NCI-H345 treated with DMSO at 0.1 percent for 48 hours (cell line): ENCODE measurements around the gene ADTRP.

Experiments
- DNase-seq: peaks from one replicate; lab custom pipeline; 2025; ENCODE audit not compliant: unreplicated experiment; lab: John Stamatoyannopoulos, UW

ADTRP gene

DNA sequence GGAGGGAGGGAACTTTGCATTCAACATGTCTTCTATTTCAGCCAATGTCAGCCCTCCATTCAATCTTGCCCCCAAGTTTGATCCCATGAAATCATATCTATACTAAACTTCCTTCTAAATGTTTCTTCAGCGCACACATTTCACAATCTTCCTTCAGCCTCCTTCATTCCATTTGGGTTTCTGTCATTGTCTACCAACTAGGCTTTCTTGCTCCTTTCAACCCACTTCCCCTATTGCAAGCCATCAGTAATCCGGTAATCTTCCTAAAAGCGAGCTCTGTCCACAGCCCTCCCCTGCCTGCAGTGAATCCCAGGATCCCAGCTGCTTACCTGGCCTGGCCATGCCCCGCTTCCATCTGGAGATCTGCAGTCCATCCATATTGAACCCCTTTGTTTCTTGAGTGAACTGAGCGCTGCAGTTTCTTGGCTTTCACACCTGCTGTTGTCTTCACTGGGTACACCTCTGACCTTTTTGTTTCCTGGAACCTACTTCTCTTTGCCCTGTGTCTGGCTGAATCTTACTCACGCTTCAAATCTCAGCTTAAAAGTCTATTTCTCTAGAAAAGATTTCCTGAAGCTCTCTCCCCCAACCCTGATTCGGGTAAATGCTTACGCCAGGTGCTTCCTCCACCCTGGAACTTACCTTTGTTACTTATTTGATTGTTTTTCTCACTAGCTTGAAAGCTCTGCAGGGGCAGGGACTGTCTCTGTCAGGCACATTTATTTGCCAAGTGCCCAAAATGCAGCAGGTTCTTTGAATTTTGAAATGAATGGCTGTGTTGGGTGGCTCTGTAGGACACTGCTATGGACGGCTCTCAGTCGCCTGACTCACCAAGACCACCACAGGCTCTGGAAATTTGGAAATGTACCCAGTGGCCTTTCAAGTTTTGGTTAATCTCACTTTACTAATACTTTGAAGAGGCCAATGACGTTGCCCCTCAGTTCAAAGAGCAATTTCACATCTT lies 50.3 kb downstream of the ADTRP start:
- DNase-seq = no peak

DNA sequence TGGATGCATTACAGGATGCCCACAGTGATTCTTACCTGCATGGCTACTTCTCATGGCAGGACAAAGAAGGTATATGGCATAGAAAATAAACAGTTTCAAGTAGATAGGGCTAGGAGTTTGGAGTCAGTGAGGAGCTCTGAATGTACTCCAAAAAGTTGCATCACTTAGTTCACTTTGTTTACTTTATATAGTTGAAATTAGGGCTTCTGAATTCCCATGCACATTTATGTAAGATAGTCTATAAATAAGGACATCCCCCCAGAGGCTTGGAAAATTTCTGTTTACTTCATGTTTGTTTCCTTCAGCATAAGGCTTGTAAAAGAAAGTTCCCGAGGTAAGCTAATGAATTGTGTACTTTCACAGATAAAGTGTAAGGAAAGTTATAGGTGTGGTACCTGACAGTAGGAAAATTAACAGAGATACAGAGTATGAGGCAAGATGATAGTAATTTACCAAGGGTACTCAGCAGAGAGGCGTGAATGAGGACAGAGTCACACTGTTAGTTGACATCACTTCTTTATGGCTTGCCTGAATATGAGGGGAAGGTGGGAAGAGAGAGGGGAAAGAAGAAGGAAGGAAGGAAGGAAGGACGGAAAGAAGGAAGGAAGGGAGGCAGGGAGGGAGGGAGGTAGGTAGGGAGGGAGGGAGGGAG lies 51.1 kb downstream of the ADTRP start:
- no peak for DNase-seq

DNA sequence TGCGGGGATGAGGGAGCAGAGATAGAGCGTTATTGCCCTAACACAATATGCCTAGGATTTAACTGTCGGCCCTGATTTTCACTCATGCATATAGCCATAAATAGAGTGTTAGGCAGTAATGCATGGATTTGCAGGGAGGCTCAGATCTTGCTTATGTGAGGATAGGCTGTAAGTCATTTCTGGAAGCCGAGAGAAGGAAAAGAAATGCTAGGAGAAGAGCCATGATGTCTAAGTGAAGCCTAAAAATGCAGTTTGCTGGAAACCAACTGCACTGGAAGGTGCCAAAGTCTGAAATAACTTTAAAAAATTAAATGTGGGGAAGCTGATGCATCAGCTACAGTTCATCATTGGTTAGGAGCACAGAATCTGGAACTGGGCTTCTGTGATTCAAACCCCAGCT lies 54.3 kb downstream of the ADTRP start:
- DNase-seq = no peak

DNA sequence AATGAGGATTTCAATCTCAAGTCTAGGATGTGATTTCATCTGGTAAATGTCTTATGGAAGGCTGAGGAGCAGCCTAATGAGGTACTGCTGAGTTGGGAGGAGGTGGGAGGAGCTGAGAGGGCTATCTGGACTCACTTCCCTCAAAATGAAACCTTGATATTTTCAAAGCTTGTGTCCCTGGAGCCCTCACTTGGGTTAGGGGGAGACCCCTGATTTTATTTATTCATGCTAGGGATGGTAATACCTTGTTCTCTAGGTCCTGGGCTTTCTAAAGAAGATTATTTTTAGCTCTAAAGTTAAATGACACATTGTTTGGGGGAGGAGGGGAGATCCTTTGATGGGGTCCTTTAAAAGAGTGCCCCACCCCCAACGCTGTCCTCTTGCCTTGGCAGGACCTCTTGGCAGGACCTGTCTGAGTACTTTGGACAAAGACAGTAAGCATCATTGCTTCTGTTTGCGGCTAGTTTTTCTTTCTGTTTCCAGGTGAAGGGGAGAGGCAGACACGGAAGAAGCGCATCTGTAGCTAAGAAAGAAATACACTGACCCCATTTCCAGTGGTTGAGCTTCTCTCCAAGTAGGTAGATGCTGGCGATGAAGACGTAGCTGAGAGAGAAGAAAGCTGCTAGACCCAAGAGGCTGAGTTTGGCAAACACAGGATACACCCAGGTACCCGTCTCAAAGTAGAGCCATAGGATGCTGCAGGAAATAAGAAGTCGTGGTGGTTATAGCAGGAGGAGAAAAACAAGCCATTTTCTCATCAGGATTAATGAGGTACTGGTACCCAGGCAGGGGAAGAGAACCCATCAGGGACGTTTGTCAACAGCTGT lies 55.6 kb downstream of the ADTRP start:
- DNase-seq = no peak

DNA sequence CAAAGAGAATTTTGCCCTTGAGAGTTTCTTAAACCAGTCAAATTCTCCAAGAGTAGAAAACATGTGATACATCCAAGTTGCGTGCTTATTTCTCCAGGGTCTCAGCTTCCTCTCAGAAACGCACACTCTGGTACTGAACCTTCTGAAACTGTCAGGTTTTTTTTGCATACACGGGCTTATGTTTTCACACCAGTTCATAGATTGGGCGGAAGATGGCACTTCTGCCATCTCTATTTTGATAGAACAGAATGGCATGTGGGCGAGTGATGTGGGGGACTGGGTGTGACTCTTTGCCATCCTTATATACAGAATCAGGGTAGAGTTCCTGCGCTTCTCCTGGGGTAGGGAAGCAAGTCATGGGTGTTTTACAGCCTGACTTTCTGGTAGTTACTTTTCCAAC lies 56.4 kb downstream of the ADTRP start:
- DNase-seq = no peak

DNA sequence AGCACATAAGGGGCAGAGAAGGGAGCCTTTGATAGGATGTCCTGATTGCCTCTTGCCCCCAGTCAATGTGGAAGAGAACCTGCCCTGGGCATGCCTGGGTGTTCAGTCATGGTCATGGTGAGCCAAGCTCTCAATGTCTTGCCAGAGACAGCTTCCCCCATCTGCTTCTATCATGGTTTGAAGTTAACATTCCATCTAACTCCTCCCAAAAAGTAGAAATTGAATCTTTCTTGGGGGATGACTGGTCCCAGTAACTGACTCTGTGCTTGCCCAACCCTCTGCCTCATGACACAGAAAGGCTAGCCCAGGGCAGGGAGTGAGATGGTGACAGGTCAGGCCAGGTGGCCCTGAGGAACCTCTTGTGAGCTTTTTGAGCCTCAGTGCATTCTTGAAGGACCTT lies 60.1 kb downstream of the ADTRP start:
- DNase-seq = no peak

DNA sequence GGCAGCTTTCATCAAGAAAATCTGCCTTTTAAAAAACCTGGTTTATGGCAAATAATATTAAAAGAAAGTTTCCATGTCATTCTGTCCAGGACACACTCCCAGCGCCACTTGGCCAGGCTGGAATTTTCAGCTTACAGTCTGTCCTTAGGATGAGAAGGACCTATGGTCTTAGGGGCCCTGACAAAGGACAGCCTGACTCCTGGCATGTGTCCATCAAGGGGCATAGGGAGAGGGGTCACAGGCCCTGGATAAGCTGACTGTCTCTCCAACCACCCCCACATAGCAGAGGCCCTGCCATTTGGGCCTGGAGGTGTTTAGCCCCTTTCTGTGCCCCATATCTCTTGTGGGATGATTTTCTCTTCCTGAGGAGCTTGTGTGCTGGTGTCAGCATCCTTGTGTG lies 60.6 kb downstream of the ADTRP start:
- no peak for DNase-seq

DNA sequence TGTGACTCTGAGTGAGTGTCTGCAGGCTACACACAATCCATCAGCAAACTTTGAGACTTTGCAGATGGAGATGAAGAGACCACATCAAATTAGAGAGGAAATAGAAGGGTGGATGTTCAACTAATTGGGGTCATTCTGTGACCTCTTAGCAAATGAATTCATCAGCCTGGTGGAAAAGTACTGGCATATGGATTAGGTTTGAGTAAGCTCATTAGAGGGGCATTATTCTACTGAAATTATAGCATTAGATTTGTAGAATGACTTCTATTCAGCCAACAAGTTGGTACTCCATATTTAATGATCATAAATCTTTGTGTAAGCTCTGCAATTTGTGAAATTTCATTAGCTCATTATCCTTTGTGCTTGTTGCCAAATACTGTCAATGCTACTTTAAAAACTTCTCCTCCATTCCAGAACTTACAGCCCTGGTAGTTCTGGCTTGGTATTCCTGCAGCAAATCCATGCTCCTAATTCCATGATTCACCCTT lies 63.8 kb downstream of the ADTRP start:
- no peak for DNase-seq

DNA sequence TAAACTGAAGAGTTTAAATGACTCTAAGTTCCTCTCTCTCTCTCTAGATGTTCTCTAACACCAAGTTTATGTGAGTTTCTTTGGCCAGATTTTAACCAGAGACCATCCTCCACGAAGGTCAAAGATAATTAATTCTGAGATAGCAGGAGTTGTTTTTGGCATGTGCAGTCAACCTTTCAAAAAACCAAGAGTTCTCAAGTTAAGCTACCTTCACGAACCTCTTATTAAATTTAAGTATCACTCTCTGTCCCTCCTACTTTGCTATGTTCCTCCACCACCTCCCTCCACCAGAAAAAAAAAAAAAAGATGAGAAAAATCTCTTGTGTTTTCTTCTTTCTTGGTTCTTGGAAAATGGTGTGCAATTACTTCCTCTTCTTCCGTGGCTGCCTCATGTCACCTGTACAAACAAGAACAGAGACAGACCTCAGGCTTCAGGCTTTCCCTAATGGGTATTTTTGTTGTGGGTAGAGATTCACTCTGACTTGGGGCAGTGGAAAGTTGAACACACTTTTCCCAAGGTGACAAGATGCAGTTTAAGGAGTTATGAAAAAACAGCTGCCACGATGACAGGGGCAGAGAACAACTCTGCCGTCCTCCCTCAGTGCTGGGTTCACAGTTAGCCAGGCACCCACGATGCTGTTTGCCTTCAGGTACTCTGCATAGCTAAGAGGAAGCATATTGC lies 64.3 kb downstream of the ADTRP start:
- DNase-seq = no peak

DNA sequence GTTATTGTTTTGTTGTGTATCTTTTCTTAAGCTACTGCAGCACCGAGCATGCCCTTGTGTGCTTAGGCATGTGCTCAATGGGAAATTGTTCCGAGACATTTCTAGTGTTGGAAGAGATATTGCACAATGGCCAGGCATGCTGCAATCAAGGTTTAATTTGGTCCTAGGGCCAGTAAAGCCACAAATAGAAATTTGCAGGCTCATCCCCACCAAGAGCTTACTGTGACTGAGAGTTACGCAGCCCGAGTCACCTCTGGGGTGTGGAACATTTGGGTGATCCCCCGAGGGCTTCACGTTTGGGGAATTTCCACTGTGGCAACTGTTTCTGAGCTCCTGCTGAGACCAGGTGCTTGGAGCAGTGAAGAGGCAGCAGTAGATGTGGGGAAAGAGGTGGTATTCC lies 65.8 kb downstream of the ADTRP start:
- no peak for DNase-seq

DNA sequence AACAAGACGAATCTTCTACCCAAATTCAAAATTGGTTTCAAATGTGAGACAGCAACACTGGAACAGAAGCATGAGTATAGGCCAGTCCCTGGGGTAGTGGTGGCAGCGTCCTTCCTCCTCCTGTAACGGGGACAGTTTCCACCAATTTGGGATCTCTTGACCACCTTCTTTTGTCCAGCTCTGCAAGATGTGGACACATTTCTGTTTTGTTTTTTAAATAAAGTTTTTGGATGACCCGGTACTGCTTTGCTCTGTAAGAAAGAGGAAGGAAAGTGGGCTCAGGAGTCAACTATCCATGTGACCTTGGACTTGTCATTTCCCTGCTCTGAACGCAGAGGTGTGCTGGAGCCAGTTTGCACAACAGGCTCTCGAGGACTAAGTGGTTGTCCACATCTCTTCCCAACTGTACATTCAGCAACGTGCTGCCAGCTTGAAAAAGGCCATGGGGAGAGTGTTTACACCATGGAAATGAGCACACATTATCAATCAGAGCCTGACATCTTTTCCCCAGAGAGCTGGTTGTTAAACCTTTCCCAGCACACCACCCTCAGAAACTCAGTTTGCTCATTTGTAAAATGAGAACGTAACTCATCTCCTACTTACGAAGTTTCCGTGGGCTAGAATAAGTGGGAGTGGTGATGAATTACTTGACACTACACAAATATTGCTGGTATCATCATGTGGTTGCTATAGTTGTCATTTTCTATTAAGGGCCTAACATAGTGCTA lies 66.5 kb downstream of the ADTRP start:
- no peak for DNase-seq

DNA sequence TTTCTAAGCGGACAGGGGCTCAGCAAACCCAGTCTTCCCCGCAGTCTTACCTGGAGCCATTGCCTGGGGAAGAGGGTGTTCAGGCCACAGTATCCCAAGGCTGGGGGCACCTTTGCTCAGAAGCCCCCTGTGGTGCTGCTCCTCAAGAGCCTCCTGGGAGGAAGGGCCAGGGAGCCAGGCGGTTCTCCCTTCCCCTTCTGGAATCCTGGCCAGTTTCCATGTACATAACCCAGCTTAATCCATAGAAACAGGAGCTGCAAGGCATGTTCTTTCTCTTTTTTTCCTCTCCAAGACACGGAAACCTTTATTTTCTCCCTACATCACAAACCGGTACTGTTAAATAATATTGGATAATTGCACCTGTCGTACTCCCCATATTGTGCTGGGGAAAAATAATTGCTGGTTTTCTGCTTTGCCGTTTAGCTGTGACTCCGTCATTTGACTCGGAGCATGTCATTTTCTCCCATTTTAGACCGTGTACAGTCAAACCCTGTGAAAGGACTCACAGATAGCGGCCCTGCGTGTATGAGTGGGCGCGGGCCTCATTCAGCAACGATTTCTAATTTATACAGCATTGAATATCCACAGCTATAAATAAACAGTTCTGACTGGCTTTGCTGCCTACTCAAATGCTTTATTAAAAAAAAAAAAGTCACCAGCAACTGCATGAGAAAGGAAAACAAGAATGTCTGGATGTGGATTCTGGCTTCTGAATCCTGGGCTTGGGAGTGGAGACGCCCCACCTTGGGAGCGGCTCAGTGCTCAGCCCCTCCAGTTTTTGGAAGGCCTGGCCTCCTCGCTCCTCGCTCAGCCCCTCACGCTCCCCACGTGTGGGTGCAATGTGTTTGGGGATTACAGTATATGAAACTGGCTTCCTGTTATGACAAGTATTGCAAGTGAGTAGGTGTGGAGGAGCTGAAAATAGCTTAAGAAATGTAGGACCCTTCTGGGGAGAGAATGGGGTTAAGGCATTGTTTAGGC lies 67.3 kb downstream of the ADTRP start:
- no peak for DNase-seq

DNA sequence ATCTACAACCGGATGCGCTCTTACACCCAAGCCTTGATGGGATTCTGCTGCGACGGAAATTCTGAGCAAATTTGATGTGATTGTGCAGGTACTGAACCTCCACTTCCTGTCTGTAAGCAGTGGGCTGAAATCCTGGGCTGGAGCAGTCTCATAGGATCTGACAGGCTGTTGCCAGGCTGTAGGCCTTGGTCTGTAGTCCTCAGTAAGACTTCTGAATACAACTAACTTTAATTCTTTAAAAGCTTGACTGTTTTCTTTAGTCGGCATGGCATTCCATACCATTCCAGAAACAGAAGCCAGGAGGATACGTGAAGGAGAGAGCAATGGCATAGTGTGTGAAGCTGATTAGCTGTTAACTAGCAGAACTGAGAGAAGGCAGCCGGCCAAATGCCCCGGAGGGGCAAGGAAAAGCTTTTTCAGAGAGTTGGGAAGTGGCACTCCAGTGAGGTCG lies 68.3 kb downstream of the ADTRP start:
- no peak for DNase-seq

DNA sequence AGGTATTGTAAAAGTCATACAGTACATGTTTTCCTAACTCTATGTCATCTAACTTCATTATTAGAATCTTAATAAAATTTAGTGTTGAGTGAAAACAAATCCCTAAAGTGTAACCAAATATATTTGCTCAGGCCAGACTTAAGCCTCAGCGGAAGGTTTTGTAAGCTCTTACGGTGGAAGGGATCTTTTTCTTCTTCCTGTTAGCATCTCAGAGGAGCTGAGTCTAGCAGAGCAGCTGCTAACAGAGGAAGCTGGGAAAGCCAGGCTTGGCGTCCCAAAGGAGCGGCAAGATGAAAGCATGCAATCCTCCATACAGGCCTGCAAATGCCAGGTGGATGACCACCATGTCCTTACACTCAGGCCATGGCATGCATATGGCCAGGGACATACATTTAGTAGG lies 72.4 kb downstream of the ADTRP start:
- DNase-seq = no peak

DNA sequence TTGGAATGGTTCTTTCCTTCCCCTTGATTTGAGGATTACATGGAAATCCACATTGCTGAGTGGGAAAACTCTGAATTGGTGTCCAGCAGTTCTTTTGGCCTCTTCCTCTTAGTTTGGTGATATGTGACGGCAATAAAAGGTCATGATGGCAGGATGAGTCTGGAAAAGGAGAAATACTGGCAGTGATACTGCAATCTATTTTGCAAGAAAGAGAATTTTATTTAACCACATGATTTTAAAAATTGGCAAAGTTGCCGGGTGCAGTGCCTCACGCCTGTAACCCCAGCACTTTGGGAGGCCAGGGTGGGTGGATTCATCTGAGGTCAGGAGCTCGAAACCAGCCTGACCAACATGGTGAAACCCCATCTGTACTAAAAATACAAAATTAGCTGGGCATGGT lies 73.1 kb downstream of the ADTRP start:
- no peak for DNase-seq

DNA sequence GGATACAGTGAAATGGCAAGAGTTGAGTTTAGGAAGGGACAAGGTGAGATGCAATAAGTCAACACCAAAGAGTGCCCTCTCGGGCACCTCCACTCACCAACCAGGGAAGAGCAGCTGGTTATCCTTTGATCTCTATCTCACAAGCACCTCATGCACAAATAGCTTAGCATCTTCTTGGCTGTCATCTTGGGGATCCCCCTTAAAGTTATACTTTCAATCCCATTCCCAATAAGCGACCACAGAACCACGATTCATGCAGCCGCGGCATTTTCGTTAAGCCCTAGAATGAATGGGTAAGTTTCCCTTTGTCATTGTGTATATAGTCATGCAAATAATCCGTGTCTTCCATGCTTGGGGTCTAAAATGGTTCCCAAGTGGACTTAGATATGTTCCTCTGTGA lies 73.5 kb downstream of the ADTRP start:
- DNase-seq = no peak

DNA sequence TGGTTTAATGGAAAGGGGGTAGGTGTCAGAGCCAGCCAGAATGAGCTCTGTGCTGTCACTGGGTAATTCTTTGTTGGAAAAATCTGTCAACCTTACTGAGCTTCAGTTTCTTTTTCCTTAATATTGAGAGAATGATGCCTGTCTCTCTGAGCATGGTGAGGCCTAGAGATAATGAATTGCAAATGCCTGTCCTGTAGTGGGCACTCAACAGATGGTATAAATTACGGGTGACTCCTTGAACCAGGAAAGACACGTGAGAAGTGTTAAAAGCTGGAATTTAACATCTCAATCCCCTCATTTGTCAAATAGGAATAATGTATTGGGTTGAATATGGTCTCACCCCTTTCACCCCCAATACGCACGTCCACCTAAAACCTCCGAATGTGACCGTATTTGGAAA lies 74.9 kb downstream of the ADTRP start:
- no peak for DNase-seq

DNA sequence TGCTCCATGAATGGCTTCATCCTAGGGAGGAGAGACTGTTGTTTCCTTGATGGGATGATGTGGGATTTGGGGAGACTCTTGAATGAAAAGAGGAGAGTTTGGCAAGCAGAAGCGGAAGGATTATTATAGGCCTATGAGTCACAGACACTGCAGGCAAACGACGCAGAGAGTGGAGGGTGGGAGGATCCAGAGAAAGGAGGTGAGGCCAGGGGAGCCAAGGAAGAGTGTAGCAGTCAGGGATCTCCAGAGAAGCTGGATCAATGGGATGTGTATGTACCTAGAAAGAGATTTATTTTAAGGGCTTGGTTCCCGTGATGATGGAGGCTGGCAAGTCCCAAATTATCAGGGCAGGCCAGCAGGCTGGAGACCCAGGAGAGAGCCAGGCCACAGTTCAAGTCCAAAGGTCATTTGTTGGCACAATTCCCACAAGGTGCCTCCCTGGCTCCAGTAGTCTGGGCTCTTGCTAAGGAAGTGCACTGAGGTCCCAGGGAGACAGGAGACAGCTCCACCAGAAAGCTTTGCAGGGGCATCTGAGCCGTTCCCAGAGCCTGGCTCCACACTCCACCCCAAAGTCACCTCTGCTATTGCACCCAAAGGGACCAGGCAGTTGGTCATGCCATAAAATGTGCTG lies 76.0 kb downstream of the ADTRP start:
- DNase-seq = no peak

DNA sequence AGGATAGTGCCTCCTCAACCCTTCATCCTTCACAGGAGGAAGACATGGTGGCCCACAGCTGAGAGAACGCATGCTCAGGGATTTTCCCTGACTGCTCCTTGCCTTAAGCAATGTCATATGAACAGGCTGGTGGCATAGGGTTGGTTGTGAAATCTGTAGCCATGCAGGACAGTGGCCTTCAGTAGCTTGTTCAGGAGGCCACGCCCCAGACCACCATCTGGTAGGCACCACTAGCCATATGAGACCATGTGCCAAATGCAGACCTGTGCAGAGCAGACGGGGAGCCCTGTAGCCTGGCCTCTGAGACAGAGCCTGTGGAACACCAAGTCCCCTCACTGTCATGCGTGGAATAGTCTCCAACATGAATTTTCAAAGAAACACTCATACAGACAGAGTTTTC lies 76.5 kb downstream of the ADTRP start:
- no peak for DNase-seq
